ENCODE measurements around the gene CCM2L. TPM values are rescaled to one million over a fixed set of nuclear protein-coding genes. Genes with fewer than 3 reads are reported as not detected.
A peak's percentile ranks its signal among the peaks of the same experiment; 100 is the strongest.

Gene CCM2L
- total RNA-seq: 9.7 TPM

DNA sequence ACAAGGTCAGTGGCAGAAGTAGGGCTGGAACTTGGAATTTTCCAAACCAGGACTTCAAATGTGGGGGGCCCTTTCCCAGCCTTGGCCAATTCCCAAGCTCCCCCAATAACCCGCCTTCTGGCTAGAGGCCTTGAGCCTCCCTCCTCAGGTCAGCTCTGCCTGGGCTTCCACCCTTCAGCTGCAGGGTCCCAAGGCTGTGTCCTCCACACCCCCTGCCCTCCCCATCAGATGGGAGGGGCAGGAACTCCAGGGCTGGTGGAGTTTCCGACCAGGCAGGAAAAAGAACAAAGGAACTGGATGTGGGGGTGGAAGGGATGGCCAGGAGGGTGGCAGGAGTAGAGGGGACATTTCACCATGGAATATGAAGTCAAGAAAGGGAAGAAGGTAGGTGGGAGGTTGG, at the start of gene CCM2L:
TSS of gene CCM2L (plus strand) at position 338 of the 400 bp plus-strand sequence. CDS start at position 355, 17 bp downstream.
- DNase-seq: no peak

DNA sequence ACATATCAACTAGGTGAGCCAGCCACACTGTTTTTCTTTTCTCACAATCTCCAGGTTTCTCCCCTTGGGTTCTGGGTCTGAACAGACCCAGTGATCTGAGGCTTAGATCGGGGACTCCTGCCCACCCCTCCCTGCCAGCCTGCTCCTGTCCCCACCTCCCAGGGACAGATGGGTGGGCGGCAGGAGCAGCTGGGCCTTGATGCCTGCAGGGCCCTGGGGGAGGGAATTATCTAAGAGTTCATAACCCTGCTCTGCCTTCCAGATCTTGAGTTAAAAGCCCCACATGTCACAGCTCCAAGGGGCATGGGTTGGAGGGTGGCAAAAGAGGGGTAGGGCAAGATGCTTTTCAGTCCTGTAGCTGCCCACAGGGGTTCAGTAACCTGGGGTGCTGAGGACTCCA, 47.5 kb upstream of the CCM2L start:
- no peak for DNase-seq

DNA sequence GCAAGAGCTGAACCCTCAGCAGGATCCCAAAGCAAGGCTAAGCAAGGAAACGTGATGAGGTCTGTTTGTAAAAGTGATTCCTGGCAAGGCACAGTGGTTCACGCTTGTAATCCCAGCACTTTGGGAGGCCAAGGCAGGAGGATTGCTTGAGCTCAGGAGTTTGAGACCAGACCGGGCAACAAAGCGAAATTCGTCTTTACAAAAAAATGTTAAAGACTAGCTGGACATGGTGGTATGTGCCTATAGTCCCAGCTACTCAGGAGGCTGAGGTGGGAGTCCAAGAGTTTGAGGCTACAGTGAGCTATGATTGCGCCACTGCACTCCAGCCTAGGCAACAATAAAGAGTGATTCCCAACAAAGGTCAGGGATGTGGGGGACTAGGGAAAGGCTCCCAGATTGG, 46.3 kb upstream of the CCM2L start:
- DNase-seq: no peak

DNA sequence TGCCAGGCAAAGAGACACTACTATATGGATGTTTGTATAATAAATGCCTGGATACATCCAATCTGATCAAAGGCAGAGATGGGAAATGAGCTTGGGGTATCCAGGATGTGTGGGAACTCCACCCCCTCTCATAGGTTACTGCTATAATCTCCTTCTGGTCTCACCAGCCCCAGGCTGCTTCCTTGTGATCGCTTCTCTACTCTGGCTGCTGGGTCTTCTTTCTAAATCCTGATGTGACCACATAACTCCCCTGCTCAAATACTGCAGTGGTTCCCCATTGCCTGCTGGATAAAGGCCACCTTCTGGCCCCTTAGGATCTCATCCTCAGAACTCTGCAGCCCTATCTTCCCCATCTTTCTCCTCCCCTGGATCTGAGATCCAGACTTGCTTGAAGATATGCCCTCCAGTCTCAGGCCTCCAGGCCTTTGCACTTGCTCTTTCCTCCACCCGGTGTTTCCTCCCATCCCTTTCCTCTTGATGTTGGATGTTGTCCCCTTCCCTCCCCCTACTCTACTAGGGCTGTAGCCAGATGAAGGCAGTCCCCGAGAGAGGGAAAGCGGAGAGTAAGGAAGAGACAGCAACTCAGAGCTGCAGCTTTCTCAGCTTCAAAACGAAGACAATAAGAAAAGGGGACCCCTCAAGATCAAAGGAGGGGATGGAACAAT, 43.1 kb upstream of the CCM2L start:
- no peak for DNase-seq

DNA sequence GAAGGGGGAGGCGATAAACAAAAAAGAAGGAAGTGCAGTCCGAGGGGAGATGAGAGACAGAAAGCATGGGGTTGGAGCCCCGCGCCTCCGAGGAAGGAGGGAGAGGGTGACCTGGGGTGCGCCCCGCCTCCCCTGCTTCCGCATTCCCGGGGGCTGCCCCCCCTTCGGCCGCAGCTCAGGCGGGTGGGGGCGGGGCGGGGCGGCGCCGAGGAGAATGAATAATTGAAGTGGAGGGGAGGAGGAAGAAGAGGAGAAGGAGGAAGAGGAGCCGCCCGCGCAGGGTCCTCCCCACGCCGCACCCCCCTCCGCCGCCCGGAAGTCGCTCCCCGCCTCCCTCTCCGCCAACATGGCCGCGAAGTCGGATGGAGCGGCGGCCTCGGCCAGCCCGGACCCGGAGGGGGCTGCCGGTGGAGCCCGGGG, 42.4 kb upstream of the CCM2L start, which contains the start of gene XKR7:
TSS of gene XKR7 (plus strand) at position 322 of the 420 bp plus-strand sequence. CDS start at position 347, 25 bp downstream.
- DNase-seq: no peak

DNA sequence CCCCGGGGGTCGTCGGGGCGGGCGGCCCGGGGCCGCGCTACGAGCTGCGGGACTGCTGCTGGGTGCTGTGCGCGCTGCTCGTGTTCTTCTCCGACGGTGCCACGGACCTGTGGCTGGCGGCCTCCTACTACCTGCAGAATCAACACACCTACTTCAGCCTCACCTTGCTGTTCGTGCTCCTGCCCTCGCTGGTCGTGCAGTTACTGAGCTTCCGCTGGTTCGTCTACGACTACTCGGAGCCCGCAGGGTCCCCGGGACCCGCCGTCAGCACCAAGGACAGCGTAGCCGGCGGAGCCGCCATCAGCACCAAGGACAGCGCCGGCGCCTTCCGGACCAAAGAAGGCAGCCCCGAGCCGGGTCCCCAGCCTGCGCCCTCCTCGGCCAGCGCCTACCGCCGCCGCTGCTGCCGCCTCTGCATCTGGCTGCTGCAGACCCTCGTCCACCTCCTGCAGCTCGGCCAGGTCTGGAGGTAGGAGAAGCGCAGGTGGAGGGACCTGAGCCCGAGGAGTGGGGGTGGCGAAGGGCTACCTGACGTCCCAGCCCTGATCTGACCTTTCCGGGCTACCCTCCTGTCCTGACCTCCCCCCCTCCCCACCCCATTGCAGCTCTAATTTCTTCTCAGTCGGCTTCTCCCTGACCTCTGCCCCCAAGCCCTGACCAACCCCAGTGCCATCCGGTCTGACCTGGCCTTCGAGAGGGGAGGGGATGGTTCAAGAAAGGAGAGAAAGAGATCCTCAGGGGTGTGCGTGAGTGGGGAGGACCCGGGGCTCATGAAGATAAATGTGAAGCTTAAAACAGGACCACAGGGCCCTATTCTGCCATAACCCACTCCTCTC, 41.7 kb upstream of the CCM2L start:
- peak; percentile 92 for DNase-seq

DNA sequence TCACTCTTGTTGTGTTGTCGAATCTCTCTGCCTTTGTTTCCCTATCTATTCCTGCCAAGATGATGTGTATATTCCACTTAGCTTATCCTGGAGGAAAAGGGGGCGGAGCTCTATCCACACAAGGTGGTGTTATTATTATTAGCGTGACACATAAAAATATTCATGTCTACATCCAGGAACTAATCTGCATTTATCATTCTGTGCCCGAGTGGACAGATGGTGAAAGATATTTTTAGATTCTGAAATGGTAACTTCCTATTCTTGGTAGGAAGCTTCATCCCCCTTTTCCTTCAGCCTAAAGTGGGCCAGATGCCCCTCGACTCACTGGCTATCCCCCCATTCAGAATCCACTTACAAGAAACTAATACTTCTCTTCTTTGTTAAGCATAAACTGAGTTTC, 40.2 kb upstream of the CCM2L start:
- DNase-seq: no peak

DNA sequence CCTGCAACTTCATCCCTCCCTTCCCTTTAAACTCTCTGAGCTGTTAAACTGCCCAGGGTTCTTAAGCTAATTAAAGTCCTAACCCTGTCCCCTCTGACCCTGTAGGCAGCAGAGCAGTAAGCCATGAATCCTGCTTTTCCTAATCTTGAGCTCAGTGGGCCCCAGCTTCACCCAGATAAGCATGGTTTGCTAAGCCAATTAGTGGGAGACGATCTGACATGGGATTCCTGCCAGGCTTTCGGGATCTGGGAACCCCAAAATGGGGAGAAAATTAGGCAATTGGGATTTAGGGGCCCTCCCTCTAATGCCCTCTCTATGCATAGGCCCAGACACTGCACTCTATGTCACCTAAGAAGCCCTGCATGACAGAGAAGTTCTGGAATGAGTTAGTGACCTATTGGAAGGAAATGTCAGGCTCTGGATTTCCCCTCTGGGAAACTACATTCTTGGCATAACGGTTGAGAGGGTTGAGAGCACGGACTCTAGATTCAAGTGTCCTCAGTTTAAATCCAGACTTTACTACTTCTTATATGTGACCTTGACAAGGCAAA, 37.7 kb upstream of the CCM2L start:
- DNase-seq: no peak

DNA sequence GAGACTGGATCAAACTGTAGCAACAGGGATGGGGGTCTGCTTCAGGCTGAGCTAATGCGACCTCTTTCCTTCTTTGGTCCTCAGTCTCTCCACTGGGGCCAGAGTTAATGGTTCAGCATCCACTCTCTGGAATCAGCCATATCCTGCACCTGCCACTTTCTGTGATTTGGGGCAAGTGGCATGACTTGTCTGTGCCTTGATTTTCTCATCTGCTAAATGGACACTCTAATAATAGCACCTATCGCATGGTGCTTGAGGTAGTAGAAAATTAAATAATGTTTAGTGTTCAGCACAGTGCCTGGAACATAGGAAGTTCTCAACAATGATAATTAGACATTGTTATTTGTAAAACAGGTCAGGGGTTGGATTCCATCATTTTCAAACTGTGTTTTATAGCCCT, 35.9 kb upstream of the CCM2L start:
- DNase-seq: no peak

DNA sequence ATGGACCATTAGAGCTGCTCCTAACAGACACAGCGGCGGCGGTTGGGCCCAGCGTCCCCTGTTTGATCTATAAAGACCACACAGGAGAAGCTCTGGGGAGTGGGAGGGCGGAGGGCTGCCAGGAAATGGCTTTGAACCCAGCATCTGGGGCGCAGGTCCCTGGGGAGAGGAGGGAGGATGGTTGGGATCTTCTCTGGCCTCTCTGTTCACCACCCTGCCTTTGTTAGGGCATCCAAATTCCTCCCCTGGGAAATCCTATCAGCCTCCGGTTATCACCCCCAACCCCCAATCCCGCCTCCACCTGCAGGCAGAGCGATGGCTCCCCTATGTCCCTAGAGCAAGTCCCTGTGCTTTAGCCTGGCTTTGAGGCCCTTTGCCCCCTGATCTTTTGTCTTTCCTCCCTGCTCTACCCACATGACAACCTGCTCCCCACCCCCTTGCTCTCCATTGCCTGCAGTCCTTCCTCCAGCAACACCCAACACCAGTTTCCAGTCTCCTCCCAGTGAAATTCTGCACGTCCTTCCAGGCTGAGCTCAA, 35.2 kb upstream of the CCM2L start:
- no peak for DNase-seq

DNA sequence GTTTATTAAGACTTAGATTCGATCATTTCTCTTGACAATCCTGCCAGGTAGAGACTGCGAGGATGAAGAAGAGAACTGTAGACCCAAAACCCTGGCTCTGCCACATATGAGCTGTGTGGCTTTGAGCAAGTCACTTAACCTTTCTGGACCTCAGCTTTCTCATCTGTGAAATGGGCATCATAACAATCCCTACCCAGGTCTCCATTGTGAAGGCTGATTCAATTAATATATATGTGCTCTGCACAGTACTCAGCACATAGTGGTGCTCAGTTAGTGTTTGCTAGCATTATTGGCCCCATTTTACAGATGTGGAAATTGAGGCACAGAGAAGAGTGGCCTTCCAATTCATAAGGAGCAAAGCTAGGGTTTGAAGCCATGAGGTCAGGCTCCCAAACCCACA, 34.4 kb upstream of the CCM2L start:
- DNase-seq: no peak

DNA sequence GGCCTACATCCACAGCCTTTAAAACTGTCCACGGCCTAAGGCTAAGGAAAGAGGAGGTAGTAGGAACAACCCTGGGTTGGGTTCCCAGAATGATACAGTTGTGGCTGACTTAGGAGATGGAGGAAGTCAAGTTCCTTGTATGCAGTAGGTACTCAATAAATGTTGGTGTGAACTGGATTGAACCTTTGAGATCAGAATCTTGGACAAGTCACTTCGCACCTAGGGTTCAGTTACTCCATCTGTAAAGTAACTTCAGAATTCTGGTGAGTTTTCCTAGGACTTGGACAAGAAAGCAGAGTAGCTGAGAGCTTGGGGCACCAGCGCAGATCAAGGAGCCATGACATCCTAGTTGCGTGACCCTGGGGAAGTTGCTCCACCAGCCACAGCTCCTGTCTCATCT, 33.2 kb upstream of the CCM2L start:
- DNase-seq: no peak

DNA sequence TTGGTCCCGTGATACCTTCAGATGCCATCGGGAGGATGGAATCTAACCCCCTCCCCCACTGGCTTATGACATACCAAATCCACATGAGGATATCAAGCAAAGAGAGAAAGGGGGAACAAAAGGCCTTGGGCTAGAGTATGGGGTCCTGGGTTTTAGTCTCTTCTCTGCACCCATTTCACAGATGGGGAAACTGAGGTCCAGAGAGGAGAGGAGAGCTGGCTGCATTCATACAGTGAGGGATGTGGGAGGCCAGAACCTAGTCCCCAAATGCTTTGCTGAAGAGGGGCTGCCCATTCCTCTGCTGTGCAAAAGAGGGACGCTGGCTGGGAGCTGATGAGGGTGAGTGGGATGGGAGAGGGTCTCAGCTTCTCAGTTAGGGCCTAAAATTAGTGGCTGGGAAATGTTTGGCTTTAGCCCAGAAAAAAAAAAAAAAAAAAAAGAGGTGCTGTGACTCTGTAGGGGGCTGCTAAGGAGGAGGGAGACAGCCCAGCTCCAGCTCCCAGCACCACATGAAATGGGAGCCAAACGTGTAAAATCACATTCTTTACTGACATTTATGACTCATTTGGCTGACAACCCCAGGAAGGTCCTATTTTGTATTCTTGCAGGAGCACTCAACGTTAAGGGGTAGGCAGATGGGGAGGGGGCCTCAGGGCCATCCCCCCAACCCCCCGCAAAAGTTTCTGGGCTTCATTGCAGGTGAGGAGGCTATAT, 30.4 kb upstream of the CCM2L start:
- DNase-seq: no peak

DNA sequence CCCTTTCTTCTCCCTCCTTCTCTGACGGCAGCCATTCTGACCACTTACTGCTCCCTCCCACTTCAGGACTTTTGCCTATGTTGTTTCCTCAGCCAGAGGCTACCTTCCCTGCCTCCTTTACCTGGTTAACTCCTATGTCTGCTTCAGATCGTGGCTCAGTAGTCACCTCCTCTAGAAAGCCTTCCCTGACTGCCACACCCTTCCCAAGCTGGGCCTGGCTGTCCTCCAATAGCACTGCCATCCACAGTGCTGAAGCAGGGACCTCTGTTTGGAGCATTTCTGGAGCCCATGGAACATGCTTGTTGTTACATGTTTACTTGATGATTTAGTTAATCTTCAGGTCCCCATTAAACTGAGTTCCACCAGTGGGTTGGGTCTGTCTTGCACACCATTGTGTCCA, 28.5 kb upstream of the CCM2L start:
- no peak for DNase-seq

DNA sequence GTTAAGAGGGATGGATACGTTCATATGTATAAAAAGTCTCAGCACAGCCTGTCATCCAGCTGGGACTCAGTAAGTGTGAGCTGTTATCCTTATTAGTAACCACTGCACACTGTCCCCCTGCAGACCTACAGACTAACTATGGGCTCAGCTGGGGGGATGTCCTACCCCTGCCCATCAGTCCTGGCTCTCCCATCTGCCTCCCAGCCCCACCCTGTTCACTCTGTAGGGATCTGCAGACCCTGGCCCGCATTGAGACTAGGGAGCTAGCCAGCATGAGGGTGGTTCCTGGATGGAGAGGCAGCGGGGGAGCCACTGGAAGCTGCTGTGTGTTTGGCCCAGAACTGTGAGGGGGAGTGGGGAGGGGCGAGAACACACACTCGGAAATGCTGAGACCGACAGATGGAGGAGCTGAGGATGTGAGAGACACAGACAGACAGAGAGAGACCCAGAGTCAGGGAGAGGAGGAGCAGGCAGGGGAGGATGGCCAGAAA, 25.2 kb upstream of the CCM2L start:
- DNase-seq: no peak

DNA sequence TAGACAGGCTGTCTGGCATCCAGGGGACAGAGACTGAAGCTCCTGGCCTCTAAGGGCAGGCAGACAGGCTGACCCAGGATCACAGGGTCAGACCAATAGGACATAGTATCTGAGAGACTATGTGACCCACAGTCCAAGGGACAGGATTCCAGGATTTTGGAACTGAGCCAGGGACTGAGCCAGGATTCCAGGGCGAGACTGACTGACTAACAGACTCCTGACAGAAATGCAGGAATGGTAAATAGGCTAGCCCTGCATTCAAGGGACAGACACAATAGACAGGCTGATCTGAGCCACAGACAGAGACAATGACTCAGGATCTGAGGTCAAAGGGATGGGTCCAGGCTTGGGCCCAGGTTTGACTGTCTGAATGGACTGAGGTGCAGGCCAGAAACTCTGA, 22.5 kb upstream of the CCM2L start:
- DNase-seq: no peak

DNA sequence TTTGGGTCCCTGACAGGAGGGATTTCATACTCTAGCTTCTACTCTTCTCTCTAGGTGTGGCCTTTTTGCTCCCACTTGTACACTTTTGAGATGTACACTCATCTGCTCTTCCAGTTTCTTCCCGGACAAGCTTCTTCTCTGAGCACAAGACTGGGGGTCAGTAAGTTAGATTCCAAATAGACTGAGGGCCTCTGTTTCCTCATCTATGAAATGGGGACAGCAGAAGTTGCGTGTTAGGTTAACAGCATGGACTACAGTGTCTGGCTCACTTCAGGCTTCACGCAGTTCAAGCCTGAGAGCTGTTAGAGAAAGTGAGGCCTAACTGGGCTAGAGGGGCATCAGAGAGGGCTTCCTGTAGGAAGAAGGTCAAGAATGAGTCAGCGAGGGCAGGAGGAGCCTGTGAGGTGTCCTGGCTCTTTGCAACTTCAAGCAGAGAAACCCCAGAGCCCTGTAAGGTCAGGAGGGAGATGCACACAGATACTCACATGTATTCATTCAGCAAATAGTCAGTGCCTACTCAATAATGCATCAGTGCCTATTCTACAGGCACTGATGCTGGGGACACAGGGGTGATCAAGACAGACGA, 21.7 kb upstream of the CCM2L start:
- DNase-seq: no peak

DNA sequence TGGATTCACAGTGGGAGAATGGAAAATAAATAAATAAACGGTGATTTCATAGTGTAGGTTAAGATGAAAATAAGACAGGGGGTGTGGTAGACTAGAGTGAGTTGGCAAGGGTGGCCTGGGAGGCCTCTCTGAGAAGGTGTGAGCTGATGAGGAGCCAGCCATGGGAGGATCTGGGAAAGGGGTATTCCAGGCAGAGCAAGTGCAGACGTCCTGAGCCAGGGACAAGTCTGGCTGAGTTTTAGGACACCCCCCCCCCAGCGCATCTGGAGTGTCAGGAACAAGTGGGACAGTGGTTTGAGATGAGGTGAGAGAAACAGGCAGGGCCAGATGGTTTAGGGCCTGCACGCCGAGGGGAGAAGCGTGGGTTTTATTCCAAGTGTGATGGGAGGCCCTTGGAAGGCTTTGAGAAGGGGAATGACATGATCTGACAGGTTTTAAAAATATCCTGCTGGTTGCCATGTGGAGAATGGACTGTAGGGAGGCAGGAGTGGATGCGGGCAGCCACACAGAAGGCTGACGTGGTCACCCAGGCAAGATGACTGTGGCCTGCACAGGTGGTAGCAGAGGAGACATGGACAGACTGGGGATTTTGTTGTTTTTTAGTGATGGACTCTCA, 21.1 kb upstream of the CCM2L start:
- no peak for DNase-seq

DNA sequence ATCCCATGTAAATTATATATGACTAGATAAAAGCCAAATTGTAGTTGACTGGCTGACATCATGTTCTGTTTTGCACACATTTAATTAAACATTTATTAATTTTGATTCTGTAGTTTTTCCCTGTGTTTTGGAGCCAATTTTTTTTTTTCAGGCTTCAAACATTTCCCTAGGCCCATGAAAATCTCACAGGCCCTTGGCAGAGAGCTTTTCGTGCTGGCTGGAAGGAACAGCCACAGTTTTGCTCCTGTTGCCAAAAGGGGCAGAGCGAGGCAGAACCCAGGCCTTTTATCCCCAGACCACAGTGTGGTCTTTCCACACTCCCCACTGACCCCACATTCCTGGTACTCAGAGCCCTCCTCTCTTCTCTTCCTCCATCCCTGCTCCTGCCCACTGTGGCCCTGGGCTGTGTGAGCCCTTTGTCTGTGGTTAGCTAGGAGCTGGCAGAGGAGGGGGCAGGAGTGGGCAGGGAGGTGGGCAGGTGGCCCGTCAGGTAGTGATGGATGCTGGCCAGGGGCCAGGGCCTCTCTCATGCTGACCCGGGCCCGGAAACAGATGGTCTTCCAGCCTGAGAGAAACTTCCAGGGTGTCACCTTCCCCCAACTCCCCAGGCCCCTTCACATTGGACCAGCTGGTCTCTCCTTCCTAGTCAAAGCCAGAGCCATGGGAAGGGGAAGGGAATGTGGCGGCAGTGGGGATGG, 19.4 kb upstream of the CCM2L start:
- DNase-seq: no peak

DNA sequence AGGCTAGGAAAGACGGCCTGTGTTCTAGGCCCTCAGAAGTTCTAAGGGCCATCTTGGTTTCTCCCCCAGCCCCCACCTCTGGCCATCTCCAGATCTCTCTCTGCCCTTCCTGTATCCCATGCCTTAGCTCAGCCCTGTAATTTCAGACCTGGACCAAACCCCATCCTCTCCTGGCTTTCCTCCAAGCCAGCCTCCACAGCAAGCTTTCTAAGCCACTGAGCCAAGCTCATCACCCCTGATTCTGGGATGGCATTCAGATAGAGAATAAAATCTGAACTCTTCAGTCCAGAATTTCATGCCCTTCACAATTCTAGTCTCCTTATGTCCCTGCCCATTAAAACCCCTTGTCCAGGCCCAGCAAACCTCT, 18.9 kb upstream of the CCM2L start:
- no peak for DNase-seq

DNA sequence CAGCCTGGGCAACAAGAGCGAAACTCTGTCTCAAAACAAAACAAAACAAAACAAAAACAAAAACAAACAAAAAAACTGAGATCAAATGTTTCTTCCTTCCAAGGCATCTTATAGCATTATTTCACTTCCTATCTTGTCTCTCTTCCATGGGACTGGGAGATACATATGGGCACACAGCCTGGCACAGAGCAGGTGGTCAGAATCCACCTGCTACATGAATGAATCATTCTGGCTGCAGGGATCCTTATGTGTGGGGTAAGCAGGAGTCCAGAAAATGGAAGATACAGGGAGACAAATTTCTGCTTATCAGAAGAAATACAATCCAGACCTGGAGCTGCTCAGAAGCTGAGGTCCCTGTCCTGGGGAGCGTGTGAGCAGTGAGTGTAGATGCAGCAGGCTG, 18.2 kb upstream of the CCM2L start:
- no peak for DNase-seq

Data from tongue (tissue), 2 donors.